Measurements from ENCODE around the gene AFF4.

- TF ChIP-seq CTCF (IDR thresholded peaks at IDR 0.05): no peak
- no peak for TF ChIP-seq POLR2A (IDR thresholded peaks at IDR 0.05)
Observed at GRCh38 chr5:132853790-132854189, 109.6 kb downstream of the AFF4 start.

Measured in gastroesophageal sphincter (tissue), 3 donors.